Liver (tissue), 3 donors: ENCODE data around the gene KCNJ4.

ENCODE experiments used
- EGR1 ChIP-seq, 2 donors: IDR thresholded peaks; 2 replicates each; pipeline ENCODE4 v1.6.1; 2016 to 2018; ENCODE audit warnings: antibody characterized with exemption in 2 of 2, low read depth in 2 of 2
- FOXA1 ChIP-seq: IDR thresholded peaks from 2 replicates; pipeline ENCODE4 v1.6.1; 2016; ENCODE audit warnings: antibody characterized with exemption
- FOXA2 ChIP-seq: IDR thresholded peaks from 2 replicates; pipeline ENCODE4 v1.6.1; 2016; ENCODE audit warnings: antibody characterized with exemption
- GABPA ChIP-seq, 2 donors: IDR thresholded peaks in 1 of 2; conservative IDR thresholded peaks in 1 of 2; 2 replicates each; pipeline ENCODE4 v1.6.1; 2016; ENCODE audit warnings: antibody characterized with exemption in 2 of 2, mild to moderate bottlenecking in 1 of 2, moderate library complexity in 1 of 2
- JUND ChIP-seq, 2 donors: IDR thresholded peaks; 2 replicates each; pipeline ENCODE4 v1.6.1; 2016; ENCODE audit warnings: antibody characterized with exemption in 2 of 2
- RAD21 ChIP-seq, 2 donors: IDR thresholded peaks; 2 replicates each; pipeline ENCODE4 v1.6.1; 2016; ENCODE audit warnings: antibody characterized with exemption in 2 of 2, mild to moderate bottlenecking in 2 of 2
- SP1 ChIP-seq: IDR thresholded peaks from 2 replicates; pipeline ENCODE4 v1.6.1; 2018; ENCODE audit warnings: antibody characterized with exemption, mild to moderate bottlenecking
- TAF1 ChIP-seq: conservative IDR thresholded peaks from 2 replicates; pipeline ENCODE4 v1.6.1; 2016; ENCODE audit warnings: antibody characterized with exemption, mild to moderate bottlenecking
- YY1 ChIP-seq: IDR thresholded peaks from 2 replicates; pipeline ENCODE4 v1.6.1; 2016; ENCODE audit warnings: antibody characterized with exemption, mild to moderate bottlenecking
- TF ChIP-seq, protein P1 (sequence below): fragments of 150-350 bp; IDR thresholded peaks from 2 replicates; pipeline ENCODE4 v1.5.1; 2017; ENCODE audit warnings: improper control_type of control experiment, low read depth, low read length; ENCODE audit not compliant: missing input control
- TF ChIP-seq, protein P2 (sequence below): IDR thresholded peaks from 2 replicates; pipeline ENCODE4 v1.6.1; 2016; ENCODE audit warnings: antibody characterized with exemption
- TF ChIP-seq, protein P3 (sequence below): IDR thresholded peaks from 2 replicates; pipeline ENCODE4 v1.6.1; 2016; ENCODE audit warnings: antibody characterized with exemption
- TF ChIP-seq, protein P4 (sequence below): IDR thresholded peaks from 2 replicates; pipeline ENCODE4 v1.6.1; 2016; ENCODE audit warnings: antibody characterized with exemption
- TF ChIP-seq, protein P5 (sequence below): IDR thresholded peaks from 2 replicates; pipeline ENCODE4 v1.6.1; 2016; ENCODE audit warnings: antibody characterized with exemption, mild to moderate bottlenecking
- donor health status: healthy.
- donor health status: healthy.

DNA sequence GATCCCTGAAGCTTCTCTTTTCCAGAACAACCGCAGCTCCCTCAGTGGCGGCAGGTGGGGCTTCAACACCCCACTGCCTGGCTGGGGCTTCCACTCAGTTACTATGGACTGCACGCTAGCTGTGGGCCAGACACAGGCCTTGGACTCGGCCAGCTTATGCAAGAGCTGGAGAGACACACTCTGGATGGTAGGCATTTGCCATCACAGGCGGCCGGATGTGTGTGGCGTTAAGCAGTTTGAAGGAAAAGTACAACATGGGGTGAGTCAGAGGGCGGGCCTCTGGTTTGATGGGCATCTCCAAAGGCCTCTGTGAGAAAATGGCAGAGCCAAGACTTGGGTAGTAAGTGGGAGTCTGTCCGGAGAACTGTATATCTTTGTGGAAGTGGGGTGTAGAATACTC is 17.6 kb downstream of the KCNJ4 start:
- TF ChIP-seq, protein P1, sequence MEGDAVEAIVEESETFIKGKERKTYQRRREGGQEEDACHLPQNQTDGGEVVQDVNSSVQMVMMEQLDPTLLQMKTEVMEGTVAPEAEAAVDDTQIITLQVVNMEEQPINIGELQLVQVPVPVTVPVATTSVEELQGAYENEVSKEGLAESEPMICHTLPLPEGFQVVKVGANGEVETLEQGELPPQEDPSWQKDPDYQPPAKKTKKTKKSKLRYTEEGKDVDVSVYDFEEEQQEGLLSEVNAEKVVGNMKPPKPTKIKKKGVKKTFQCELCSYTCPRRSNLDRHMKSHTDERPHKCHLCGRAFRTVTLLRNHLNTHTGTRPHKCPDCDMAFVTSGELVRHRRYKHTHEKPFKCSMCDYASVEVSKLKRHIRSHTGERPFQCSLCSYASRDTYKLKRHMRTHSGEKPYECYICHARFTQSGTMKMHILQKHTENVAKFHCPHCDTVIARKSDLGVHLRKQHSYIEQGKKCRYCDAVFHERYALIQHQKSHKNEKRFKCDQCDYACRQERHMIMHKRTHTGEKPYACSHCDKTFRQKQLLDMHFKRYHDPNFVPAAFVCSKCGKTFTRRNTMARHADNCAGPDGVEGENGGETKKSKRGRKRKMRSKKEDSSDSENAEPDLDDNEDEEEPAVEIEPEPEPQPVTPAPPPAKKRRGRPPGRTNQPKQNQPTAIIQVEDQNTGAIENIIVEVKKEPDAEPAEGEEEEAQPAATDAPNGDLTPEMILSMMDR = no peak
- TF ChIP-seq TAF1 = no peak
- no peak for TF ChIP-seq YY1
- no peak for TF ChIP-seq SP1
- TF ChIP-seq, protein P2, sequence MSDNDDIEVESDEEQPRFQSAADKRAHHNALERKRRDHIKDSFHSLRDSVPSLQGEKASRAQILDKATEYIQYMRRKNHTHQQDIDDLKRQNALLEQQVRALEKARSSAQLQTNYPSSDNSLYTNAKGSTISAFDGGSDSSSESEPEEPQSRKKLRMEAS = no peak
- TF ChIP-seq JUND (IDR thresholded peaks at IDR 0.05) = no peak
- TF ChIP-seq, protein P3, sequence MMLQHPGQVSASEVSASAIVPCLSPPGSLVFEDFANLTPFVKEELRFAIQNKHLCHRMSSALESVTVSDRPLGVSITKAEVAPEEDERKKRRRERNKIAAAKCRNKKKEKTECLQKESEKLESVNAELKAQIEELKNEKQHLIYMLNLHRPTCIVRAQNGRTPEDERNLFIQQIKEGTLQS = no peak
- TF ChIP-seq RAD21 (IDR thresholded peaks at IDR 0.05) = no peak
- no peak for TF ChIP-seq FOXA1
- TF ChIP-seq, protein P4, sequence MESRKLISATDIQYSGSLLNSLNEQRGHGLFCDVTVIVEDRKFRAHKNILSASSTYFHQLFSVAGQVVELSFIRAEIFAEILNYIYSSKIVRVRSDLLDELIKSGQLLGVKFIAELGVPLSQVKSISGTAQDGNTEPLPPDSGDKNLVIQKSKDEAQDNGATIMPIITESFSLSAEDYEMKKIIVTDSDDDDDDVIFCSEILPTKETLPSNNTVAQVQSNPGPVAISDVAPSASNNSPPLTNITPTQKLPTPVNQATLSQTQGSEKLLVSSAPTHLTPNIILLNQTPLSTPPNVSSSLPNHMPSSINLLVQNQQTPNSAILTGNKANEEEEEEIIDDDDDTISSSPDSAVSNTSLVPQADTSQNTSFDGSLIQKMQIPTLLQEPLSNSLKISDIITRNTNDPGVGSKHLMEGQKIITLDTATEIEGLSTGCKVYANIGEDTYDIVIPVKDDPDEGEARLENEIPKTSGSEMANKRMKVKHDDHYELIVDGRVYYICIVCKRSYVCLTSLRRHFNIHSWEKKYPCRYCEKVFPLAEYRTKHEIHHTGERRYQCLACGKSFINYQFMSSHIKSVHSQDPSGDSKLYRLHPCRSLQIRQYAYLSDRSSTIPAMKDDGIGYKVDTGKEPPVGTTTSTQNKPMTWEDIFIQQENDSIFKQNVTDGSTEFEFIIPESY = no peak
- no peak for TF ChIP-seq EGR1 (IDR thresholded peaks at IDR 0.05; ENCODE audit: low read depth in 2 of 2)
- TF ChIP-seq, protein P5, sequence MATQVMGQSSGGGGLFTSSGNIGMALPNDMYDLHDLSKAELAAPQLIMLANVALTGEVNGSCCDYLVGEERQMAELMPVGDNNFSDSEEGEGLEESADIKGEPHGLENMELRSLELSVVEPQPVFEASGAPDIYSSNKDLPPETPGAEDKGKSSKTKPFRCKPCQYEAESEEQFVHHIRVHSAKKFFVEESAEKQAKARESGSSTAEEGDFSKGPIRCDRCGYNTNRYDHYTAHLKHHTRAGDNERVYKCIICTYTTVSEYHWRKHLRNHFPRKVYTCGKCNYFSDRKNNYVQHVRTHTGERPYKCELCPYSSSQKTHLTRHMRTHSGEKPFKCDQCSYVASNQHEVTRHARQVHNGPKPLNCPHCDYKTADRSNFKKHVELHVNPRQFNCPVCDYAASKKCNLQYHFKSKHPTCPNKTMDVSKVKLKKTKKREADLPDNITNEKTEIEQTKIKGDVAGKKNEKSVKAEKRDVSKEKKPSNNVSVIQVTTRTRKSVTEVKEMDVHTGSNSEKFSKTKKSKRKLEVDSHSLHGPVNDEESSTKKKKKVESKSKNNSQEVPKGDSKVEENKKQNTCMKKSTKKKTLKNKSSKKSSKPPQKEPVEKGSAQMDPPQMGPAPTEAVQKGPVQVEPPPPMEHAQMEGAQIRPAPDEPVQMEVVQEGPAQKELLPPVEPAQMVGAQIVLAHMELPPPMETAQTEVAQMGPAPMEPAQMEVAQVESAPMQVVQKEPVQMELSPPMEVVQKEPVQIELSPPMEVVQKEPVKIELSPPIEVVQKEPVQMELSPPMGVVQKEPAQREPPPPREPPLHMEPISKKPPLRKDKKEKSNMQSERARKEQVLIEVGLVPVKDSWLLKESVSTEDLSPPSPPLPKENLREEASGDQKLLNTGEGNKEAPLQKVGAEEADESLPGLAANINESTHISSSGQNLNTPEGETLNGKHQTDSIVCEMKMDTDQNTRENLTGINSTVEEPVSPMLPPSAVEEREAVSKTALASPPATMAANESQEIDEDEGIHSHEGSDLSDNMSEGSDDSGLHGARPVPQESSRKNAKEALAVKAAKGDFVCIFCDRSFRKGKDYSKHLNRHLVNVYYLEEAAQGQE = no peak
- no peak for TF ChIP-seq GABPA (IDR thresholded peaks at IDR 0.05 in 1 of 2, conservative IDR thresholded peaks at IDR 0.05 in 1 of 2)
- no peak for TF ChIP-seq FOXA2
